GM18519 (cell line): ENCODE results near the gene CDK14.
A peak's percentile ranks its signal among the peaks of the same experiment; 100 is the strongest.
"Not testable (repeated sequence)": the region's sequence is repeated elsewhere in the genome, so short reads cannot be mapped to it uniquely, and the experiment has no call there.

Source experiments
- ATAC-seq: cut with Tn5 transposase; IDR thresholded peaks from one replicate; pipeline ENCODE4 v1.9.1; 2021; ENCODE audit warnings: mild to moderate bottlenecking, moderate library complexity; ENCODE audit not compliant: unreplicated experiment, low FRiP score

CDK14 gene

DNA sequence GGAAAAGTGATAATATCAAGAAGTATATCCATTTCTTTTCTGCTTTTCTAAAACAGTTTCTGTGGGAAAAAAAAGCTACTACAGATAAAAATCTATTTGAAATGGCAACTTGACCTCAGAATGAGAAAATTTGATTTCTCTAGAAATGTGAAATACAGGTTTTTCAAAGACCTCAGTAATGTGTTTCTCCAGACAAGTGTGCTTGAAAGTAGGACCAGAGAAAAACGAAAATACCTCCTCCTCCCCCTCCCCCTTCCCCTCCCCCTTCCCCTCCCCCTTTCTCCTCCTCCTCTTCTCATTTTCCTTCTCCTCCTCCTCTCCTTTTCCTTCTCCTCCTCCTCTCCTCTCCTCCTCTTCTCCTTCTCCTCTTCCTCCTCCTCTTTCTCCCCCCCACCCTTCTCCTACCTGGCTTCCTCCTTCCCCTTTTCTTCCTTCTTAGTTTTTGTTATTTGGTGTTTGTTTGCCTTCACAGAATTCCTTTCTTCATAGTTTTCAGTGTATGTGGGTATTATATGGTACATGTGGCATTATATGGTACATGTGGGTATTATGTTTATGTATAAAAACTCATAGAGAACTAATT is 179.4 kb downstream of the CDK14 start:
- no peak for ATAC-seq

GRCh38 chr7:90777041-90777440 is 180.9 kb downstream of the CDK14 start:
- ATAC-seq: peak; percentile 85

DNA sequence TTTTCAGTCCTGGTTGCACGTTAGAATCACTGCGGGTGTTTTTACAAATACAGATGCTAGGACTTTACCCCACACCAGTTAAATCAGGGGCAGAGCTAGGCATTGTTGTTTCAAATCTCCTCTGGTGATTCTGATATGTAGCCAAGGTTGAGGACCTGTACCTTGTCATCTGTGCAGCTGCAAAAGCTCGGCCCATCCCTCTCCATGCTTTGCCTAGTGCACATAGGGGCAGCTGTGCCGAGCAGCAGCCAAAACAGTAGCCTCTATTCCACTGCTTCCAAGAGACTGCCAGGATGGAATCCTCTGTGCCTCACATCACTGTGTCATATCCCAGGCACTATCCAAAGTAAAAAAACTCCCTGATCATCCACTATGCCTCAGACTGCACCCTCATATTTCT is 181.3 kb downstream of the CDK14 start:
- ATAC-seq: peak; percentile 24

DNA sequence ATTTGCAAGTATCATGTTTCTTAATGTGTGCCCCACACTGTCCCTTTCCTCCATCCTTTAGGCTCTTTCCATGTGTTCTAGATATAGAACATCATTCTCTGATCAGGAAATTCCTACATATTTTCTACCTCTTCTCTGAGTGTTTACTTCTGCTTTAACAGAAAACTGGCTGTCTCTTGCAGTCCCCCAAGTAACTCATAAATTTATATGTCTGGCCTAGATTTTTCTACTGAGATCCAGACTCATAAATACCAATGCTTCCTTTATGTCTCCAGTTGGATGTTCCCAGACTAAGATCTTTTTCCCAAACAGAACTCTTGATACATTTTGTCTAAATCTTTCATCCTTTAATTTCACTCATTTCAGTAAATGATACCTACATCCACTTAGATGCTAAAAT is 181.8 kb downstream of the CDK14 start:
- no peak for ATAC-seq

- no peak for ATAC-seq
Observed at GRCh38 chr7:90788052-90788451, 191.9 kb downstream of the CDK14 start.

GRCh38 chr7:90789736-90790306 is 193.7 kb downstream of the CDK14 start:
- ATAC-seq: no peak

- no peak for ATAC-seq
Observed at GRCh38 chr7:90791596-90791995, 195.5 kb downstream of the CDK14 start.

- no peak for ATAC-seq
Observed at GRCh38 chr7:90792301-90792700, 196.2 kb downstream of the CDK14 start.

DNA sequence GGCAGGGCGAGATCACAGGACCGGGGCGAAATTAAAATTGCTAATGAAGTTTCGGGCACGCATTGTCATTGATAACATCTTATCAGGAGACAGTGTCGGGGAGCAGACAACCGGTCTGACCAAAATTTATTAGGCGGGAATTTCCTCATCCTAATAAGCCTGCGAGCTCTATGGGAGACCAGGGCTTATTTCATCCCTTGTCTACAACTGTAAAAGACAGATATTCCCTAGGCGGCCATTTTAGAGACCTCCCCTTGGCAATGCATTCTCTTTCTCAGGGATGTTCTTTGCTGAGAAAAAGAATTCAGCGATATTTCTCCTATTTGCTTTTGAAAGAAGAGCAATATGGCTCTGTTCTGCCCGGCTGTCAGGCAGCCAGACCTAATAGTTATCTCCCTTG is 198.1 kb downstream of the CDK14 start:
- ATAC-seq: not testable (repeated sequence)

GRCh38 chr7:90797596-90797995 is 201.5 kb downstream of the CDK14 start:
- no peak for ATAC-seq

DNA sequence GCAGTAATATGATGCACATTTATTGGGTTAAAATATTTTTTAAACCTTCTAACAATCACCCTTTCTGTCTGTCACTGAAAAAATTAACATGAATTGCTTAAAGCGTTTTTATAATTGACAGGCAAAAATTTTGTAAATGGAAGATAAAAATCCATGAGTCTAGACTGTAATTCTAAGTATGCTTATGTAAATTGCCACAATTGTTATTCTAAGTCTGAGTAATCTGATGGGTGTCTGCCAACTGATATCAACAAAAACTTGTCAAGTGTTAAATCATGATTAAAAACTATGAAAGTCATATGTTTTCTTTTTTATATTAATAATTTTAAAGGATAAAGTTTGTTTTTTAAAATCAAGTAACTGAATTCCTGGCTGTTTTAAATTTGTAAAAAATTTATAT is 208.2 kb downstream of the CDK14 start:
- ATAC-seq: no peak

- not testable (repeated sequence) for ATAC-seq
Observed at GRCh38 chr7:90815552-90815951, 219.4 kb downstream of the CDK14 start.

- peak; percentile 100 for ATAC-seq
Observed at GRCh38 chr7:90816511-90817142, 220.5 kb downstream of the CDK14 start.

GRCh38 chr7:90817151-90817550 is 221.0 kb downstream of the CDK14 start:
- no peak for ATAC-seq

GRCh38 chr7:90817846-90818245 is 221.7 kb downstream of the CDK14 start:
- no peak for ATAC-seq

- ATAC-seq: no peak
Observed at GRCh38 chr7:90818341-90818740, 222.2 kb downstream of the CDK14 start.

DNA sequence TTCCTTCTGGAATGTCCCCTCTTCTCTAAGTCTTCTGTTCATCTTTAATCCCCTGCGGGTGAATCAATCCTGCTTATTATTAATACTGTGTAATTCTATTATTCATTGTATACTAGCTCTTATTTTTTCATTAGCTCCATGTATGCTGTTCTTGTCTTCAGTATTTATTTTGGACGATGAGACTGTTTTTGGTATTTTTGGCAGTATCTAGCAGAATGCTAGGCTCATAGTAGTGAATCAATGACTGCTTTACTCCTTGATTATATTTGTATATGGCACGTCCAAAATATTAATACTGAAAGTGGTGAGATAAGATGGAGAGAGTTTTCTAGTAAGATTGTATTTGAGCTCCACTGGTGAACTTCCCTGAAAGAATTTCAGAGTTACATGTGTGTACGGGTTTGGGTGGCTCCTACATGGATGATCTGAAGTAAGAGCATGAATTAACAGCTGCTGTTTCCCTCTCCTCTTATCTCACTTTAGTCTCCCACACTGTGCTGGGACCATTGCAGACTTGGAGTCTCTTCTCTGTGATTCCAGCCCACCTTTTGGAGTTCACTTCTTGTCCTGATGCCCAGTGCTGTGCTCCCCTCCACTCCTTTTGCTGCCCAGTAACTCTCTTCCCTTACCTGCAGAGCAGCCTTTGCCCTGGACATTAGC is 226.0 kb downstream of the CDK14 start:
- ATAC-seq: no peak

- no peak for ATAC-seq
Observed at GRCh38 chr7:90824386-90825307, 228.5 kb downstream of the CDK14 start.

DNA sequence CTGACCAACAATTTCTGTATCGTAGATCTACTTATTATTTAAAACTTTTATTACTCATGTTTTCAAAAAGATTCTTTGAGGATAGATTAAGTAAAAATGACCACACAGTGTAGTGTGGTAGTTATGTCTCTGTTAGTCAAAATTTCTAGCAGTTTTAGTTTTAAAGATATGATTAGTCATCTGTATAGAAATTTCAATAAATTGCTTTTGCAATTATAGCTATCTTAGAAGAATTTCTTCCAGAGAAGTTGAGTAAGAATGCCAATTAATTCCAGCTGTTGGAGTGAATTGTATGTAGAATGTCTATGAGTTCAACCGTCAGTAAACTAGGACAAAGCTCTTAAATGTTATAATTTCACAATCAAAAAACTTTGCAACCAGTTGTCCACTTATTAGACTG is 229.7 kb downstream of the CDK14 start:
- ATAC-seq: no peak

- no peak for ATAC-seq
Observed at GRCh38 chr7:90828601-90829000, 232.5 kb downstream of the CDK14 start.

DNA sequence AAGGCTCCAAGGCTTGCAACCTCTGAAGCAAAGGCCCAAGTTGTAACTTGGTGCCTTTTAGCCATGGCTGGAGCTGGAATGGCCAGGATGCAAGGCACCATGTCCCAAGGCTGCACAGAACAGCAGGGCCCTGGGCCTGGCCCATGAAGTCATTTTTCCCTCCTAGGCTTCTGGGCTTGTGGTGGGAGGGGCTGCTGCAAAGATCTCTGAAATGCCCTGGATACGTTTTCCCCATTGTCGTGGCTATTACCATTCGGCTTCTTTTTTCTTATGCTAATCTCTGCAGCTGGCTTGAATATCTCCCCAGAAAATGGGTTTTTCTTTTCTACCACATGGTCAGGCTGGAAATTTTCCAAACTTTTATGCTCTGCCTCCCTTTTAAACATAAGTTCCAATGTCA is 234.2 kb downstream of the CDK14 start:
- ATAC-seq: no peak
